Neural crest cell (in vitro differentiated cells): Measurements from ENCODE around the gene SCP2. TPM values are rescaled to one million over a fixed set of nuclear protein-coding genes. Genes with fewer than 3 reads are reported as not detected.

Experiments
- DNase-seq: peaks from one replicate; pipeline ENCODE4 v3.0.0; 2021; ENCODE audit warnings: low read depth, mixed read lengths, low spot score
- H3K27ac Mint-ChIP-seq: one replicate; pipeline ENCODE4 v1.8.0; 2021; ENCODE audit warnings: mild to moderate bottlenecking, mixed read lengths; ENCODE audit not compliant: unreplicated experiment
- H3K27me3 Mint-ChIP-seq: 2 replicates; pipeline ENCODE4 v1.8.0; 2021; ENCODE audit warnings: low read depth, mild to moderate bottlenecking, mixed read lengths
- H3K36me3 Mint-ChIP-seq: 2 replicates; pipeline ENCODE4 v1.8.0; 2021; ENCODE audit warnings: low read depth, mild to moderate bottlenecking, mixed read lengths
- H3K4me1 Mint-ChIP-seq: 2 replicates; pipeline ENCODE4 v1.8.0; 2021; ENCODE audit warnings: mixed read lengths
- H3K4me3 Mint-ChIP-seq: one replicate; pipeline ENCODE4 v1.8.0; 2021; ENCODE audit warnings: mild to moderate bottlenecking, mixed read lengths
- H3K9me3 Mint-ChIP-seq: 2 replicates; pipeline ENCODE4 v1.8.0; 2021; ENCODE audit warnings: mixed read lengths
- CTCF ChIP-seq: fragments of 200-600 bp; sonication (generic); conservative IDR thresholded peaks from 2 replicates; pipeline ENCODE4 v1.5.0; 2021; ENCODE audit warnings: antibody characterized with exemption, mild to moderate bottlenecking
- total RNA-seq: library from RNA; stranded (reverse); gene quantifications from 2 replicates; pipeline ENCODE4 v1.2.1, GENCODE V29; 2021

Gene SCP2
- total RNA-seq, 1 donor from 2014 or later = 61.8 TPM

DNA sequence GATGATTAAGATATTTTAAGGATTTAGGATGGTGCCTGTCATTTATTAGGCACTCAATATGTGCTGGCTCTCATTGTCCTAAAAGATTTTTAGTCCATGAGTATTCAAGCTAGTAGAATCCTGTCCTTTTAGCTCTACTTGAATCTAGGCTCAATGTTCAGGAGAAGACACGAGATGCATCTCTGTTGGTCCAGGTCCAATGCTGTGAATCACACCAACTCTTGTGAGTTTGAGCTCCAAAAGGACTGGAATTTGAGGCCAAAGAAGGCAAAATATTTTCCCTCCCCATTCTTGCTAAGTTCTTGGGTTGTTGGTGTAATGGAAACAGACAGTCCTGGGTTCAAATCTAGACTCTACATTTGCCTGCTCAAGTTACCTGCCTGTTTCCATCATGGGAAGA, 133.5 kb downstream of the SCP2 start:
- Mint-ChIP-seq H3K36me3 (no peaks in the 10 kb centered on the region), H3K9me3 (no peaks in the 10 kb centered on the region), H3K27ac (no peak overlapping the region), H3K4me1 (peaks cover 7% of the 10 kb centered on the region), H3K27me3 (peaks cover 70% of the 10 kb centered on the region), H3K4me3 (peak overlapping the region; percentile 85)
- no peak for DNase-seq
- TF ChIP-seq CTCF = no peak

DNA sequence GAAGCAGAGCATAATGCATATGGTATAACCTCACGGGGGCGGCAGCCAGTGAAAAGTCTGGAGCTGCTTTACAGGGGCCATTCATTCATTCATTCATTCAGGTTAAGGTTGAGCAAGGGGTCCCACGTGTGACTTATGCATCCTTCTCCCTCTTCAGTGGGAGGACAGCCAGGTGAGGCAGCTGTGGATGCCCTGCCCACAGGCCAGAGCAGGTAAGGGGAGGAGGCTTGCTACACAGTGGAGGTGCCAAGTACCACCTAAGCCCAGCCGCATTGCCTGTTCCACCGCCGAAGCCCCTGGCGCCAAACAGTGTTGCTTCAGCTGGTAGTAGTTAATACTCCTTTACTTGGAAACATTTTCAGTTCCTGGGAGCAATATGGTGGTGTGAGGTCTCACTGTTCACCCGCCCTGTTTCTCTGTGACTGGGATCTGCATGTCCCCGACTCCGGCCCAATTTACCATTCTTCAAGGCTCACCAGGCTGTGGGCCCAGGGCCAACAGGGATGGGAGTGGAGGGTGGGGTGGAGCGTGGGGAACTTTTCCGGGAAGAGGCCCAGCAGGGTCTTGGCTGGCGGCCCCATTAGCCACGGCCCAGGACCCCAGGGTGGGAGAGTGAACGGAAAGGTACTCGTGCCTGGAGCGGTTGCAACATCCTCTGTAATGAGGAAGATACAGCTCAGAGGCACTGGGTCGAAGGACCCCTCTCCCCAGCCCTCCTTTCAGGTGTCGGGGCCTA, 134.2 kb downstream of the SCP2 start:
- Mint-ChIP-seq H3K4me3 (peak overlapping the region; percentile 85), H3K4me1 (peaks cover 7% of the 10 kb centered on the region), H3K36me3 (no peaks in the 10 kb centered on the region), H3K9me3 (no peaks in the 10 kb centered on the region), H3K27me3 (peaks cover 72% of the 10 kb centered on the region), H3K27ac (no peak overlapping the region)
- no peak for DNase-seq
- no peak for TF ChIP-seq CTCF

DNA sequence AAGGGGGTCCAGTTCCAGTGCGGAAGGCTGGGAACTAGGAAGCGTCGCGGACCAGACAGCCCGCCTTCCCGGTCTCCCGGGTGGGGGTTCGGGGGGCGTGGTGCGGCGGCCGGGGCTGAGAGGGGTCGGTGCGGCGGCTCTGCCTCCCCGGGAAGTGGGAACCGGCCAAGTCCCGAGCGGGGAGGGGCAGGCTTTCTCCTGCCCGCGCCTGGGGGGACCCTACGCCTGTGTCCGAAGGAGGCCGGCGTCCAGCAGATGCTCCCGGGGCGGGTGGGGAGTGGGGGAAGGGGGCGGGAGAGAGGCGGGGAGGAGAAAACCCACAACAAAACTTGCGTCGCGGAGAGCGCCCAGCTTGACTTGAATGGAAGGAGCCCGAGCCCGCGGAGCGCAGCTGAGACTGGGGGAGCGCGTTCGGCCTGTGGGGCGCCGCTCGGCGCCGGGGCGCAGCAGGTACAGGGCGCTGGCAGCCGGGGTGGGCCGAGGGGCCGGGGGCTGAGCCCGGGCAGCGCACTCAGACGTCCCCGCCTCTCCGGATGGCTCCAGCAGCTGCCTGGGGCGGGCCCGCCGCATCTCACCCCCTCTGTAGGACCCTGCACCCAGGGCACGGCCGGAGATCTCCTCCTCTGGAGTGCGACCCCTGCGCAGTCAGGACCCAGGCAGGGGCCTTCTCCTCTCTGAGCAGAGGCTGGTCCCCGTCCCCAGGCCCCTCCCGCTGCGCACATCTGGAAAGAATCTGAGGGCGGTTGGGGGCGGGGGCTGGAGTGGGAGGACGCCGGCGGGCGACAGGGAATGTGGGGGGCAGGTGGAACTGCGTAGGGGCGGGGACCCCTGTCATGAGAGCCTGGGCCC, 135.0 kb downstream of the SCP2 start, which contains the start of gene PODN:
PODN (plus strand) TSS at position 355 of the 849 bp plus-strand sequence. CDS start 7,643 bp downstream, outside the sequence.
- Mint-ChIP-seq H3K27me3 (peaks cover 72% of the 10 kb centered on the region), H3K4me3 (peak within 1 kb of the TSS; percentile 85), H3K27ac (no peak within 1 kb of the TSS), H3K9me3 (no peaks in the 10 kb centered on the region), H3K4me1 (peaks cover 7% of the 10 kb centered on the region), H3K36me3 (no peaks in the 10 kb centered on the region)
- no peak for DNase-seq
- TF ChIP-seq CTCF = no peak

- Mint-ChIP-seq H3K27ac (no peak overlapping the region), H3K36me3 (no peaks in the 10 kb centered on the region), H3K27me3 (peaks cover 69% of the 10 kb centered on the region), H3K9me3 (no peaks in the 10 kb centered on the region), H3K4me3 (peak overlapping the region; percentile 77), H3K4me1 (peaks cover 7% of the 10 kb centered on the region)
- TF ChIP-seq CTCF = peak; percentile 16
- no peak for DNase-seq
These were observed 135.9 kb downstream of the SCP2 start for GRCh38 chr1:53062708-53063591.
